Mammary epithelial cell (primary cell): Measurements from ENCODE around the gene CD59.
"Not testable (repeated sequence)": the region's sequence is repeated elsewhere in the genome, so short reads cannot be mapped to it uniquely, and the experiment has no call there.

Source experiments
- EZH2 ChIP-seq: IDR thresholded peaks from 2 replicates; pipeline ENCODE4 v1.6.1; 2012; ENCODE audit warnings: low read length, inconsistent platforms, borderline replicate concordance
- TF ChIP-seq, protein P1 (sequence below), 2 donors: IDR thresholded peaks in 1 of 2; conservative IDR thresholded peaks in 1 of 2; 2 replicates each; pipeline ENCODE4 v1.5.1; 2011 to 2012; ENCODE audit warnings: inconsistent platforms in 2 of 2, low read length in 2 of 2, mild to moderate bottlenecking in 2 of 2, control low read depth in 1 of 2, low read depth in 1 of 2; ENCODE audit not compliant: insufficient read depth in 1 of 2; ENCODE audit errors: extremely low read depth in 1 of 2

DNA sequence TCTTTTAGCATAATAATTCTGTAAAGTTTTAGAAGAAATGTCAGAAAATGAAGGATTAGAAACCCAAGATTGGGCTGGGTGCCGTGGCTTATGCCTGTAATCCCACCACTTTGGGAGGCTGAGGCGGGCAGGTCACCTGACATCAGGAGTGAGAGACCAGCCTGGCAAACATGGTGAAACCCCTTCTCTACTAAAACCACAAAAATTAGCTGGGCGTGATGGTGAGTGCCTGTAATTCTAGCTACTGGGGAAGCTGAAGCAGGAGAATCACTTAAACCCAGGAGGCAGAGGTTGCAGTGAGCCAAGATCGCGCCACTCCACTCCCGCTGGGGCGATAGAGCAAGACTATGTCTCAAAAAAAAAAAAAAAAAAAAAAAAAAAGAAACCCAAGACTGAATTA, 74.7 kb downstream of the CD59 start:
- TF ChIP-seq, protein P1, sequence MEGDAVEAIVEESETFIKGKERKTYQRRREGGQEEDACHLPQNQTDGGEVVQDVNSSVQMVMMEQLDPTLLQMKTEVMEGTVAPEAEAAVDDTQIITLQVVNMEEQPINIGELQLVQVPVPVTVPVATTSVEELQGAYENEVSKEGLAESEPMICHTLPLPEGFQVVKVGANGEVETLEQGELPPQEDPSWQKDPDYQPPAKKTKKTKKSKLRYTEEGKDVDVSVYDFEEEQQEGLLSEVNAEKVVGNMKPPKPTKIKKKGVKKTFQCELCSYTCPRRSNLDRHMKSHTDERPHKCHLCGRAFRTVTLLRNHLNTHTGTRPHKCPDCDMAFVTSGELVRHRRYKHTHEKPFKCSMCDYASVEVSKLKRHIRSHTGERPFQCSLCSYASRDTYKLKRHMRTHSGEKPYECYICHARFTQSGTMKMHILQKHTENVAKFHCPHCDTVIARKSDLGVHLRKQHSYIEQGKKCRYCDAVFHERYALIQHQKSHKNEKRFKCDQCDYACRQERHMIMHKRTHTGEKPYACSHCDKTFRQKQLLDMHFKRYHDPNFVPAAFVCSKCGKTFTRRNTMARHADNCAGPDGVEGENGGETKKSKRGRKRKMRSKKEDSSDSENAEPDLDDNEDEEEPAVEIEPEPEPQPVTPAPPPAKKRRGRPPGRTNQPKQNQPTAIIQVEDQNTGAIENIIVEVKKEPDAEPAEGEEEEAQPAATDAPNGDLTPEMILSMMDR (conservative IDR thresholded peaks at IDR 0.05 in 1 of 2, IDR thresholded peaks at IDR 0.05 in 1 of 2; ENCODE audit: extremely low read depth in 1 of 2, insufficient read depth in 1 of 2, low read depth in 1 of 2, low read length in 2 of 2) = not testable (repeated sequence)
- not testable (repeated sequence) for TF ChIP-seq EZH2
